TTC549 (cell line): ENCODE measurements around the gene CARD16.

Experiments used
- FAIRE-seq: peaks from 2 replicates; lab custom pipeline; 2012; peaks lifted over from hg19 to GRCh38; lab: Jason Lieb, UNC

Gene CARD16

DNA sequence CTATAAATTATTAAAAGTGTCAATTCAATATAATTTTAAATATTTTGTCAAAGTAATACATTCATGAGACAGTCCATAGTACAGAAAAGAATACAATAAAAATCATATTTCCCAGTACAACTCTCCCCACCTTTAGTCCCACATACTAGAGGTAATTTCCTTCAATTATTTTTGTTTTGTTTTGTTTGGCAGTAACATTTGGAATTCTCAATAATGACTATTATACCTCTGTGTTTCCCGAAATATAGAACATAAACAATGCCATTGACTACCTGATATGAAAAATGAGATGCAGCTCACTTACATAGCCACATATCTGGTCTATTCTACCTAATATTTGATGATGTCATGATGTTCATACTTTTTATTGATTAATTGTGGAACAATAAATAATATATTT is 52.4 kb downstream of the CARD16 start:
- no peak for FAIRE-seq

DNA sequence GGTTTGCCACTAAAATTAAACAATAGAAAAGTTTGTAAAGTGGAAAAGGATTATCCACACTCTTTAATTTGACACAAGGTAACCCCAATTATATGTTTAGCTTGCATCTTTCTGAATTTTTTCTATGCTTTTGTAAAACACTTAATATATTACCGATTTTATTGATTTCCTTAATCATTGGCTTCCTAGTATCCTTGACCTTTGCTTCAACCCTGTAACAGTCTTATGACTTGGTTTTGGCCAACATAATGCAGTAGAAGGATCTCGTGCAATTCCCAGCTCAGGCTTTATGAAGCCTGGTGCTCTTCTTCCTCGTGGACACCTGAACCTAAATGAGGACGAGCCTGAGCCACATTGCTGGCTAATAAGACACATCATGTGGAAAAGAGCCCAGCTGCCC is 53.1 kb downstream of the CARD16 start:
- no peak for FAIRE-seq
